C4-2B (cell line): ENCODE results near the gene RCN1.

Experiments
- CTCF ChIP-seq: fragments of 450-650 bp; conservative IDR thresholded peaks from 2 replicates; pipeline ENCODE4 v1.5.1; 2017; ENCODE audit warnings: mild to moderate bottlenecking
- ZFX ChIP-seq: fragments of 450-650 bp; IDR thresholded peaks from 2 replicates; pipeline ENCODE4 v1.6.1; 2017

- TF ChIP-seq CTCF (no peak), ZFX (no peak)
These were observed 45.4 kb upstream of the RCN1 start for GRCh38 chr11:32045456-32045855.
